DOHH2 (cell line): ENCODE results near the gene CEP295NL.

Source experiments
- H3F3A ChIP-seq: fragments of 200-600 bp; sonication (generic), shearing (Covaris generic); 2 replicates; pipeline ENCODE4 v1.6.0; 2016; ENCODE audit warnings: antibody characterized with exemption, mild to moderate bottlenecking; ENCODE audit not compliant: control insufficient read depth, insufficient read depth
- H3K27ac ChIP-seq: fragments of 200-600 bp; sonication (generic); 2 replicates; pipeline ENCODE4 v1.5.1; 2014; ENCODE audit warnings: low read depth, mild to moderate bottlenecking, low read length, moderate library complexity
- H3K27me3 ChIP-seq: fragments of 200-600 bp; sonication (generic); 2 replicates; pipeline ENCODE4 v1.6.1; 2014; ENCODE audit warnings: mild to moderate bottlenecking, low read length, mixed read lengths; ENCODE audit not compliant: control insufficient read depth
- H3K36me3 ChIP-seq: fragments of 200-600 bp; sonication (generic); 2 replicates; pipeline ENCODE4 v1.6.1; 2014; ENCODE audit warnings: mild to moderate bottlenecking, low read length, moderate library complexity, mixed read lengths; ENCODE audit not compliant: control insufficient read depth
- H3K4me1 ChIP-seq: fragments of 200-600 bp; sonication (generic); 2 replicates; pipeline ENCODE4 v1.6.1; 2014; ENCODE audit warnings: mild to moderate bottlenecking, low read length, mixed read lengths; ENCODE audit not compliant: control insufficient read depth
- H3K4me2 ChIP-seq: fragments of 200-600 bp; sonication (generic); 2 replicates; pipeline ENCODE4 v1.6.0; 2014; ENCODE audit warnings: mild to moderate bottlenecking, low read length, moderate library complexity
- H3K4me3 ChIP-seq: fragments of 200-600 bp; sonication (generic); 2 replicates; pipeline ENCODE4 v1.5.1; 2014; ENCODE audit warnings: mild to moderate bottlenecking, low read length, mixed read lengths
- H3K79me2 ChIP-seq: fragments of 200-600 bp; sonication (generic); 2 replicates; pipeline ENCODE4 v1.6.1; 2014; ENCODE audit warnings: mild to moderate bottlenecking, low read length, mixed read lengths; ENCODE audit not compliant: control insufficient read depth
- H3K9me2 ChIP-seq: fragments of 200-600 bp; sonication (generic); replicated peaks from 2 replicates; pipeline ENCODE4 v1.6.1; 2014; ENCODE audit warnings: mild to moderate bottlenecking, low read length, mixed read lengths; ENCODE audit not compliant: control insufficient read depth
- H3K9me3 ChIP-seq: fragments of 200-600 bp; sonication (generic); 2 replicates; pipeline ENCODE4 v1.6.1; 2014; ENCODE audit warnings: antibody characterized with exemption, low read length, mixed read lengths; ENCODE audit not compliant: control insufficient read depth, insufficient read depth
- H4K20me1 ChIP-seq: fragments of 200-600 bp; sonication (generic); 2 replicates; pipeline ENCODE4 v1.6.0; 2014; ENCODE audit warnings: low read depth, mild to moderate bottlenecking, antibody characterized with exemption, low read length, moderate library complexity; ENCODE audit not compliant: control insufficient read depth, insufficient read depth
- CTCF ChIP-seq: fragments of 200-600 bp; sonication (generic); IDR thresholded peaks from one replicate; pipeline ENCODE4 v1.5.1; 2014; ENCODE audit warnings: antibody characterized with exemption, mild to moderate bottlenecking, low read depth, low read length; ENCODE audit not compliant: poor library complexity, severe bottlenecking
- EZH2phosphoT487 ChIP-seq: fragments of 200-600 bp; sonication (generic); IDR thresholded peaks from 2 replicates; pipeline ENCODE4 v1.6.1; 2017; ENCODE audit warnings: borderline replicate concordance, mild to moderate bottlenecking, antibody characterized with exemption, low read length, moderate library complexity, mixed read lengths

CEP295NL gene

DNA sequence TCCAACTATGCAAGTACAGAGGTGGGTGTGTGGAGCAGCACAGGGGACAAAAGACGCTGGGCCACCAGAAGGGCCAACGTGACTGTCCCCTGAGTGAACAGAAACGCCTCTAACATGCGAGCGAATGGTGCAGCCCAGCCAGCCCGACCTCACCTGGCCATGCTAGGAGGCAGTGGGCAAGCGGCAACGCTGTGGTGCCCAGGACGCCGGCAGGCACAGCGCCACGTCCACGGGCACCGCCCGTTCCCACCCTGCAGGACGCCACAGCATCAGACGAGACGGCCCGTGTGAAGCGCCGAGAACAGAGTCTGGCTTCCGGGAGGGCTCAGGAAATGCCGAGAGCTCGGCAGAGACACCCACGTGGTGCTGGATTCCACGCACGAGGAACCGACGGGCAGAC is 2.2 kb downstream of the CEP295NL start:
- no peaks in the 10 kb centered on the region for H3K9me2 ChIP-seq
- H3K27me3 ChIP-seq, result peaks cover 12% of the 10 kb centered on the region; the same call in 1 of the 2 replicates
- H3K79me2 ChIP-seq, result no peaks in the 10 kb centered on the region
- H3F3A ChIP-seq, result no peaks in the 10 kb centered on the region
- H3K9me3 ChIP-seq, result no peaks in the 10 kb centered on the region
- no peaks in the 10 kb centered on the region for H3K4me1 ChIP-seq
- H3K36me3 ChIP-seq, result no peaks in the 10 kb centered on the region
- TF ChIP-seq CTCF (no peak), EZH2phosphoT487 (no peak)
- H3K4me3 ChIP-seq, result no peak overlapping the region
- H4K20me1 ChIP-seq, result no peaks in the 10 kb centered on the region
- H3K4me2 ChIP-seq, result no peak overlapping the region
- H3K27ac ChIP-seq, result no peak overlapping the region

DNA sequence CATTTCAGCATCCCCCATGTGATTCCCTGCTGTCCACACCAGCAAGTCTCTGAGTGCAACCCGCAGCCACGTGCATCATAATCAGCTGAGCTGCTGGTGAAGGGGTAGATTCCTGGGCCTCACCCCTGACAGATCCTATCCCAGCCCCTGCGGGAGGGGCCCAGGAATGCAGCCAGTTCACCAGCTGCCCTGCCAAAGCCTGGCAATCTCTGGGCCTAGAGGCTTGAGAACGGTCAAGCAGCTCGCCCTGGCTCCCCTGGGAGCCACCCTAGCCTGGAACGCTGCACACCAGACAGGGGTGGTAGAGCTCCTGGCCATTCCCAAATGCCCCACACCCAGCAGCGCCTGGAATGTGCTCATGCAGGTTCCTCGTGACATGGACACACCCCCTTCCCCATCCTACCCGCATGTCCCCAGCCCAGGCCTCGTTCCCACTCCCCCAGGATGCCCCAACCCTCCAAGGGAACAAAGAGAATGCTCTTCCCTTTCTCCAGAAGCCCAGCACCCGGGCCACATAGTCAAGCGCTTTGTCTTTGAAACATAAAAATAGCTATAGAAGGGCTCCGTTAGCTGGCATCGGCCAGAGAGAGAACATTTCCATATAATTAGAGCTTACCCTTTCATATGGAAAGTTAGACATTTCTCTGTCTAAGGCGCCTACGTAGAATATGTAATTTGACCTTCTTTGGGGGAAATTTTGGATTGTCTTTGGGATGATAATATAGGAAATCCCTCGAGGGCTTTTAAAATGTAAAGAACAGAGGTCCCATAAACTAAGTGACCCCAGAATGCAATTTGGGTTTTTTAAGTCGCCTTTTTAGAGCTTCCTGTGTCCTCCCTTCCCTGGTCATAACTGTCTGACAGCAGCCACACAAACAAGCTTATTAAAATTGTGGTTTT is 3.4 kb downstream of the CEP295NL start:
- H3K9me3 ChIP-seq, result no peaks in the 10 kb centered on the region
- H3K36me3 ChIP-seq, result no peaks in the 10 kb centered on the region
- TF ChIP-seq CTCF, result no peak
- TF ChIP-seq EZH2phosphoT487, result no peak
- H3K4me1 ChIP-seq, result no peaks in the 10 kb centered on the region
- H3K4me2 ChIP-seq, result no peak overlapping the region
- peaks cover 16% of the 10 kb centered on the region; the same call in 1 of the 2 replicates for H3K27me3 ChIP-seq
- no peaks in the 10 kb centered on the region for H3K9me2 ChIP-seq
- H3K4me3 ChIP-seq, result no peak overlapping the region
- H3F3A ChIP-seq, result no peaks in the 10 kb centered on the region
- no peaks in the 10 kb centered on the region for H3K79me2 ChIP-seq
- H4K20me1 ChIP-seq, result no peaks in the 10 kb centered on the region
- H3K27ac ChIP-seq, result no peak overlapping the region

DNA sequence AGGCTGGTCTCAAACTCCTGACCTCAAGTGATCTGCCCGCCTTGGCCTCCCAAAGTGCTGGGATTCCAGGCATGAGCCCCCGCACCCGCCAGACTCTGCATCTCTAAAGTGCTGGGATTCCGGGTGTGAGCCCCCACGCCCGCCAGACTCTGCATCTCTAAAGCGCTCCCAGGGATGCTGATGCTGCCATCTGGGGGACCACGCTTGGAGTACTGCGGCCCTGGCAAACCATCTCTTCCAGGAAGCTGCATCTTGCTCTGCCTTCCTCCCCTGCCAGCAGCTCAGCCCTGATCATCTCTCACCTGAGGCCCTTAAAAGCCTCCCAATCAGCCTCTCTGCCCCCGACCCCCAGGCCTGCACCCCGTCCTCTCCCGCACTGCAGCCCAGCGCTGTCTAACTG is 4.1 kb downstream of the CEP295NL start:
- Histone ChIP-seq H3K79me2 (no peaks in the 10 kb centered on the region), H3K4me1 (no peaks in the 10 kb centered on the region), H3K36me3 (no peaks in the 10 kb centered on the region), H4K20me1 (no peaks in the 10 kb centered on the region), H3K27ac (no peak overlapping the region), H3K4me2 (no peak overlapping the region), H3K27me3 (peaks cover 9% of the 10 kb centered on the region; the same call in 1 of the 2 replicates), H3K9me3 (no peaks in the 10 kb centered on the region), H3F3A (no peaks in the 10 kb centered on the region), H3K9me2 (no peaks in the 10 kb centered on the region), H3K4me3 (no peak overlapping the region)
- TF ChIP-seq EZH2phosphoT487 (no peak), CTCF (no peak)
